Measurements from ENCODE around the gene A3GALT2. TPM values are rescaled to one million over a fixed set of nuclear protein-coding genes. Genes with fewer than 3 reads are reported as not detected.
A peak's percentile ranks its signal among the peaks of the same experiment; 100 is the strongest.

A3GALT2 gene
- total RNA-seq, 4 donors from 2014 or later: 0.89 TPM; not detected in 3

DNA sequence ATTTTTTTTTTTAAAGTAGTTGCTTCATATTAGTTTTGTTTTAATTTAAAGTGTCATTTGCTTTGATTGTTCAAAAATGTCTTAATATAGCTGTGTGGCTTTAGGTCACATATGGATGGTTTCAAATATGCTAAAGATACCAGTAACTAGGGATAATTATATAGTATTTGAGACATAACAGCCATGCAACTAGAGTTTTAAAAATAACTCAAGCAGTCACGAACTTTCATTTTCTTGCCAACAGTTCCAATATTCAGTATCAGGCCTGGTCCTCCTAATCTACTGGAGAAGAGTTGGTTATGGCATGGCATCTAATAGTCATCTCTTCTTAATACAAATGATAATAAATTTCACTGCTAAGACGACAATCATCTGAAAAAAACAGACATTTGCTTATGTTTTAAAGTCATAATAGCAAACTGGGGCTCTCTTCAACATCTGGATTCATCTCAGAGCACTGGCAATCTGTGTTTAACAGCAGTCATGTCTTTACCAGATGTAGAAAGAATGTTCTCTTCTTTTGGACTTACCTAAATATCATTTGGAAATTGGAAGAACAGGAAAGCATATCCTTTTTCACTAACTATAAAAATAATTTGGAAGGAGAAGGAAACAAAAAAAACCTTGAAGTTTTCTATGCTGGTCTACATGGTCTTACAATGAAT, 24.1 kb upstream of the A3GALT2 start:
- H3K36me3 ChIP-seq: no peaks in the 10 kb centered on the region
- H3K4me1 ChIP-seq: peaks cover 78 to 81% of the 10 kb centered on the region in 2 donors
- intact Hi-C loops (cut with DNase I): no loop called here
- H3K27ac ChIP-seq: peak overlapping the region; percentile 94 to 96 (median 95)
- TF ChIP-seq POLR2A (IDR thresholded peaks at IDR 0.05): no peak
- TF ChIP-seq, protein P1, sequence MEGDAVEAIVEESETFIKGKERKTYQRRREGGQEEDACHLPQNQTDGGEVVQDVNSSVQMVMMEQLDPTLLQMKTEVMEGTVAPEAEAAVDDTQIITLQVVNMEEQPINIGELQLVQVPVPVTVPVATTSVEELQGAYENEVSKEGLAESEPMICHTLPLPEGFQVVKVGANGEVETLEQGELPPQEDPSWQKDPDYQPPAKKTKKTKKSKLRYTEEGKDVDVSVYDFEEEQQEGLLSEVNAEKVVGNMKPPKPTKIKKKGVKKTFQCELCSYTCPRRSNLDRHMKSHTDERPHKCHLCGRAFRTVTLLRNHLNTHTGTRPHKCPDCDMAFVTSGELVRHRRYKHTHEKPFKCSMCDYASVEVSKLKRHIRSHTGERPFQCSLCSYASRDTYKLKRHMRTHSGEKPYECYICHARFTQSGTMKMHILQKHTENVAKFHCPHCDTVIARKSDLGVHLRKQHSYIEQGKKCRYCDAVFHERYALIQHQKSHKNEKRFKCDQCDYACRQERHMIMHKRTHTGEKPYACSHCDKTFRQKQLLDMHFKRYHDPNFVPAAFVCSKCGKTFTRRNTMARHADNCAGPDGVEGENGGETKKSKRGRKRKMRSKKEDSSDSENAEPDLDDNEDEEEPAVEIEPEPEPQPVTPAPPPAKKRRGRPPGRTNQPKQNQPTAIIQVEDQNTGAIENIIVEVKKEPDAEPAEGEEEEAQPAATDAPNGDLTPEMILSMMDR (IDR thresholded peaks at IDR 0.05): no peak
- no peak for DNase-seq
- WGBS, 2 donors: 40 to 47% methylated on average over 2 of the region's 2 CpGs
- no peaks in the 10 kb centered on the region for H3K9me3 ChIP-seq
- no peaks in the 10 kb centered on the region for H3K27me3 ChIP-seq
- no peak overlapping the region for H3K4me3 ChIP-seq (replicated peaks in 1 of 3)

DNA sequence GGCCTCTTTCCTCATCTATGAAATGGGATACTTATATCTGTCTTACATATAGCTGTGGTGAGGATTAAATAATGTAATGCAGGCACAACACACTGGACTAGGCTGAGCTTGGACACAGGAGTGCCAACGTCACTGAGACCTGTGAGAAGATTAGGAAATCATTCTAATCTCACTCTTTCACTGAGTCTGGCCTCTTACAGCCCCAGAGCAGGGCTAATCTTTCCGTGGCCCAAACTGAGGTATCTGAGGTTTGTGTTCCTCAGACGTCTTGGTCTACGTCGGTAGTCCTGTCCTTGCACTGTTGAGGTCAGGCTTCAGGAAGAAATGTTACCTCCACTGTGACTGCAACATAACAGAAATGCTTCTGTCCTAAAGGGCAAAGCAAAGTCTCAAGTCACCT, 22.6 kb upstream of the A3GALT2 start:
- H3K36me3 ChIP-seq: no peaks in the 10 kb centered on the region
- peak overlapping the region; percentile 94 to 95 (median 94) for H3K27ac ChIP-seq
- intact Hi-C loops (cut with DNase I): no loop called here
- DNase-seq: no peak
- TF ChIP-seq POLR2A (IDR thresholded peaks at IDR 0.05): no peak
- TF ChIP-seq, protein P1 (IDR thresholded peaks at IDR 0.05): no peak
- WGBS, 2 donors: 44 to 51% methylated on average over 5 of the region's 5 CpGs
- H3K4me1 ChIP-seq: peaks cover 93 to 96% of the 10 kb centered on the region in 2 donors
- no peak overlapping the region for H3K4me3 ChIP-seq (replicated peaks in 1 of 3)
- H3K27me3 ChIP-seq: no peaks in the 10 kb centered on the region
- no peaks in the 10 kb centered on the region for H3K9me3 ChIP-seq

DNA sequence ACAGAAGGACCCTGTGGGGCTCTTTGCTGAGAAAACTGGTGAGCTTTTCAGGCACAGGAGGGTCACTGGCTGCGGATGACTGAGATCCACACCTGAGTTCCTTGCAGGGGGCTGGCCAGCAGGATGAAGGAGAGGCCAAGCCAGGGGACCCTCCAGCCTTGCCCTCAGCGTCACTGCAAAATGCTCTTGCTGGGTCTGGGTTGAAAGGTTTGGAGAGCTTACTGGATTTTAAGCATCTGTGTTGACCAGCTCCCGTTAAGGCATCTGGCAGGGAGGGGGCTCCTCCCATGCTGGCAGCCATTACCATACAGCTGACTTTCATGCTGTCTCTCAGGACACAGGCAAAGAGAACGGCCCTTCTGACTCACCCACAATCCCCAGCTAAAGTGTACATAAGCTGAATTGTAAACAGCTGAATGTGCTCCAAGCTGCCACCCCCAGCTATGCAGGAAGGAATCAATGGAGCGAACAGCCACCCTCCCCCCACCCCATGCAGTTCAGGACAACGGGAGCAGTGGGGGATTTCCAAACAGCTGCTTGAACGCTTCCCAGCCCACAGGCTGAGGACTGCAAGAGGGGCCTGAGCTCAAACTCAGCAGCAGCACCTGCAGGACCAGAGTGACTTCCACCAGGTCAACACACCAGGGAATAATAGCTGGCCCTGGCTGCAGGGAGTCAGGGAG, 21.3 kb upstream of the A3GALT2 start:
- WGBS, 2 donors: 8 to 15% methylated on average over 5 to 7 of the region's 7 CpGs
- H3K4me1 ChIP-seq: peaks cover 97 to 100% of the 10 kb centered on the region in 2 donors
- TF ChIP-seq, protein P1 (IDR thresholded peaks at IDR 0.05): peak in 1 of 6 experiments; percentile 20
- peak in 1 of 2 donors; percentile 35 for TF ChIP-seq POLR2A (IDR thresholded peaks at IDR 0.05)
- H3K9me3 ChIP-seq: no peaks in the 10 kb centered on the region
- DNase-seq: peak; percentile 88 to 91
- no peaks in the 10 kb centered on the region for H3K27me3 ChIP-seq
- intact Hi-C loops (cut with DNase I): no loop called here
- no peak overlapping the region for H3K4me3 ChIP-seq (replicated peaks in 1 of 3)
- peak overlapping the region; percentile 94 to 95 (median 94) for H3K27ac ChIP-seq
- H3K36me3 ChIP-seq: no peaks in the 10 kb centered on the region

DNA sequence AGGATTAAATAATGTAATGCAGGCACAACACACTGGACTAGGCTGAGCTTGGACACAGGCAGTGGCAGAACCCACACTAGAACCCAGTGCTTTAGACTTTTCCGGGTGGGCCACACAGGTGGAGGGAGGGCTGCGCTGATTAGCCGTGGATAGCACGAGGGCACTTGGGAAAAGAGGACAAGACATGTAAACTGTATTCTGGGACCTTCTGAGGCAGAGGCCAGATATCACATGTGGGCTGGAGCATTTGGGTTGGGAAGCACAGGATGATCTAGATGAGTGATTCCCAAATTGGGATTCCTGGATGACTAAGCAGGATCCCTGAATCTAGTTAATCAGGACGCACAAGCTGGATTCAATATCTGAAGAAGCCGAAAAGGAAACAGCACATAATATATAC, 20.3 kb upstream of the A3GALT2 start:
- DNase-seq: no peak
- Histone ChIP-seq H3K27me3 (no peaks in the 10 kb centered on the region), H3K36me3 (no peaks in the 10 kb centered on the region), H3K27ac (peak overlapping the region; percentile 94 to 95 (median 94)), H3K4me1 (peaks cover 97 to 100% of the 10 kb centered on the region in 2 donors), H3K9me3 (no peaks in the 10 kb centered on the region), H3K4me3 (replicated peaks in 1 of 3) (no peak overlapping the region)
- WGBS, 2 donors: 59 to 66% methylated on average over 6 of the region's 6 CpGs
- intact Hi-C loops (cut with DNase I): no loop called here
- TF ChIP-seq, protein P1 (IDR thresholded peaks at IDR 0.05): no peak
- no peak for TF ChIP-seq POLR2A (IDR thresholded peaks at IDR 0.05)

DNA sequence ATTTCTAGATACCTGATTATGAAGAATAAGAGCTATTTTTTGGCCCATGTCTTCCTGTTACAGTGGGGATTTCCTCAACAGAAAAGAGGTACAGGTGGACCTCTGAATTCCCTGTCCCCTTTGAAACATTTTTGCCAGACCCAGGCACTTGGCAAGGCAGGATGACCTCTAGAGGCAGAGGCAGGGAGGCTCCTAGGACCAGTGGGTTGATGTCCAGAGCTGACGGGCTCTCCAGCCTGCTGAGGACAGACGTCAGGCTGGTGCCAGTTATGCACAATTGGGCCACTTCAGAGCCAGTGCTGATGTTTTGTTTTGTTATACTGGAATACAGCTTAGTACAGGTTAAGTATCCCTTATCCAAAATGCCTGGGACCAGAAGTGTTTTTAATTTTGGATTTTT, 18.5 kb upstream of the A3GALT2 start:
- Histone ChIP-seq H3K4me1 (peaks cover 91 to 100% of the 10 kb centered on the region in 2 donors), H3K9me3 (no peaks in the 10 kb centered on the region)
- DNase-seq: peak; percentile 63 to 66

More for the DNA sequence above, 18.5 kb upstream of the A3GALT2 start:
- intact Hi-C loops (cut with DNase I): no loop called here
- Histone ChIP-seq H3K36me3 (no peaks in the 10 kb centered on the region), H3K27me3 (no peaks in the 10 kb centered on the region), H3K4me3 (replicated peaks in 1 of 3) (no peak overlapping the region), H3K27ac (peak overlapping the region; percentile 88 to 95 (median 94))
- no peak for TF ChIP-seq POLR2A (IDR thresholded peaks at IDR 0.05)
- TF ChIP-seq, protein P1 (IDR thresholded peaks at IDR 0.05): no peak
- 6 to 14% methylated on average over 2 of the region's 2 CpGs for WGBS, 2 donors

Measured in thyroid gland (tissue), 4 donors.